SK-N-SH treated with all-trans-retinoic acid at 6 μM for 48 hours (cell line): Measurements from ENCODE around the gene APOA4.

Experiments
- PATZ1 ChIP-seq: fragments of 250-450 bp; sonication (Bioruptor Pico); IDR thresholded peaks from 2 replicates; pipeline ENCODE4 v1.8.0; 2020; ENCODE audit warnings: mild to moderate bottlenecking, moderate library complexity, borderline replicate concordance
- POU6F1 ChIP-seq: fragments of 250-450 bp; sonication (Bioruptor Pico); IDR thresholded peaks from 2 replicates; pipeline ENCODE4 v1.8.0; 2021; ENCODE audit warnings: low read depth, mild to moderate bottlenecking, moderate library complexity, borderline replicate concordance
- RARB ChIP-seq: fragments of 250-450 bp; sonication (Bioruptor Pico); IDR thresholded peaks from 2 replicates; pipeline ENCODE4 v1.8.0; 2021; ENCODE audit warnings: mild to moderate bottlenecking, moderate library complexity
- SNAI2 ChIP-seq: fragments of 250-450 bp; sonication (Bioruptor Pico); IDR thresholded peaks from 2 replicates; pipeline ENCODE4 v1.5.0; 2020; ENCODE audit warnings: mild to moderate bottlenecking, moderate library complexity

GRCh38 chr11:116800610-116801009 is 22.5 kb downstream of the APOA4 start:
- TF ChIP-seq PATZ1 (no peak), POU6F1 (CRISPR knock-in tag) (no peak), RARB (CRISPR knock-in tag) (no peak), SNAI2 (no peak)
